Loucy (cell line): ENCODE results near the gene CXXC4.

Experiments
- CTCF ChIP-seq: fragments of 200-600 bp; sonication (generic); conservative IDR thresholded peaks from 2 replicates; pipeline ENCODE4 v1.5.1; 2014; ENCODE audit warnings: mild to moderate bottlenecking, antibody characterized with exemption, low read length
- EZH2phosphoT487 ChIP-seq: fragments of 200-600 bp; IDR thresholded peaks from 2 replicates; pipeline ENCODE4 v1.6.1; 2018; ENCODE audit warnings: antibody characterized with exemption, mild to moderate bottlenecking, moderate library complexity, borderline replicate concordance

- TF ChIP-seq CTCF (no peak), EZH2phosphoT487 (no peak)
Observed at GRCh38 chr4:104470770-104471169, 23.9 kb downstream of the CXXC4 start.
